K562 (cell line): ENCODE measurements around the gene NBEA. TPM values are rescaled to one million over a fixed set of nuclear protein-coding genes. Genes with fewer than 3 reads are reported as not detected.

Experiments used
- ARID2 ChIP-seq: fragments of 450-650 bp; IDR thresholded peaks from 2 replicates; pipeline ENCODE4 v1.6.1; 2017; ENCODE audit warnings: antibody characterized with exemption, mild to moderate bottlenecking
- CHD1 ChIP-seq: fragments of 200-600 bp; sonication (generic); IDR thresholded peaks from one replicate; pipeline ENCODE4 v1.6.1; 2012; ENCODE audit warnings: mild to moderate bottlenecking, moderate library complexity, low read length, inconsistent platforms
- DIDO1 ChIP-seq: fragments of 450-650 bp; IDR thresholded peaks from 2 replicates; pipeline ENCODE4 v1.6.1; 2016; ENCODE audit warnings: low read depth, missing biosample characterization, missing genetic modification characterization
- FOXA1 ChIP-seq: fragments of 450-650 bp; IDR thresholded peaks from 2 replicates; pipeline ENCODE4 v1.6.1; 2016; ENCODE audit warnings: mild to moderate bottlenecking, borderline replicate concordance
- HMGXB4 ChIP-seq: sonication (generic); formaldehyde crosslinking; IDR thresholded peaks from 2 replicates; pipeline ENCODE4 v1.8.1; 2023; ENCODE audit warnings: mild to moderate bottlenecking, missing genetic modification reagents
- HOXB6 ChIP-seq: fragments of 250-450 bp; sonication (Bioruptor Pico); IDR thresholded peaks from 2 replicates; pipeline ENCODE4 v1.5.1; 2022; ENCODE audit warnings: mild to moderate bottlenecking, borderline replicate concordance
- L3MBTL2 ChIP-seq: fragments of 450-650 bp; IDR thresholded peaks from 2 replicates; pipeline ENCODE4 v1.6.1; 2016; ENCODE audit warnings: mild to moderate bottlenecking, moderate library complexity
- MTA1 ChIP-seq: fragments of 450-650 bp; IDR thresholded peaks from 2 replicates; pipeline ENCODE4 v1.6.1; 2017; ENCODE audit warnings: borderline replicate concordance
- NELFE ChIP-seq: IDR thresholded peaks from 2 replicates; pipeline ENCODE4 v1.6.1; 2011; ENCODE audit warnings: mild to moderate bottlenecking; ENCODE audit not compliant: insufficient read depth, insufficient read length
- POLR2B ChIP-seq: fragments of 450-650 bp; IDR thresholded peaks from 2 replicates; pipeline ENCODE4 v1.6.1; 2018; ENCODE audit warnings: low read depth; ENCODE audit not compliant: partially characterized antibody
- RB1 ChIP-seq: fragments of 450-650 bp; IDR thresholded peaks from 2 replicates; pipeline ENCODE4 v1.6.1; 2017; ENCODE audit warnings: low read depth, mild to moderate bottlenecking
- SAFB2 ChIP-seq: fragments of 200-400 bp; formaldehyde crosslinking; IDR thresholded peaks from 2 replicates; pipeline ENCODE4 v1.6.1; 2018; ENCODE audit warnings: borderline replicate concordance, low read length, low read depth, moderate library complexity; ENCODE audit not compliant: severe bottlenecking
- SREBF2 ChIP-seq: sonication (generic); formaldehyde crosslinking; IDR thresholded peaks from 2 replicates; pipeline ENCODE4 v1.4.0; 2020; ENCODE audit warnings: mild to moderate bottlenecking, missing genetic modification reagents
- ZNF3 ChIP-seq: fragments of 250-450 bp; sonication (Bioruptor Pico); IDR thresholded peaks from 2 replicates; pipeline ENCODE4 v1.5.0; 2021; ENCODE audit warnings: mild to moderate bottlenecking, moderate library complexity
- ZNF584 ChIP-seq: fragments of 200-800 bp; sonication (Bioruptor generic); IDR thresholded peaks from 2 replicates; pipeline ENCODE4 v1.6.1; 2016; ENCODE audit warnings: low read depth, mild to moderate bottlenecking, missing genetic modification characterization, missing compliant biosample characterization
- ZNF707 ChIP-seq: fragments of 250-450 bp; sonication (Bioruptor Pico); conservative IDR thresholded peaks from 2 replicates; pipeline ENCODE4 v1.8.0; 2022; ENCODE audit warnings: inconsistent platforms, mild to moderate bottlenecking, moderate library complexity
- polyA plus RNA-seq, 8 experiments: library from polyadenylated mRNA; depleted of rRNA in 4 of 8; stranded (reverse) in 5 of 8; unstranded in 3 of 8; fragments of >200 nt; fragmentation: Nextera tagmentation in 2 of 8; fragmentation: Illumina TruSeq in 1 of 8; extraction: Ambion mirVana in 2 of 8; extraction: Trizol in 1 of 8; gene quantifications; 2 replicates each; pipeline versions ENCODE4 v1.2.1 to v1.2.3, GENCODE V29; 2011 to 2014; ENCODE audit warnings: inconsistent platforms in 1 of 8, missing spikeins in 1 of 8
- total RNA-seq, 7 experiments: library from RNA; depleted of rRNA in 6 of 7; stranded (reverse); fragments of >200 nt in 6 of 7; fragmentation: Illumina TruSeq in 2 of 7; extraction: Trizol in 2 of 7; gene quantifications; 2 replicates each; pipeline versions ENCODE4 v1.2.1 to v1.2.3, GENCODE V29; 2011 to 2021; ENCODE audit warnings: low replicate concordance in 1 of 7

Gene NBEA
- total and polyA plus RNA-seq, 9 of the 15 experiments (the other 6 are each of a cell fraction or from before 2014, with no cell fraction given) = 0.03 to 0.94 (median 0.05) TPM; not detected in 2

- TF ChIP-seq HMGXB4 (CRISPR knock-in tag) (no peak), ZNF584 (CRISPR knock-in tag) (no peak), FOXA1 (no peak), CHD1 (no peak), ZNF3 (CRISPR knock-in tag) (no peak), POLR2B (no peak), ZNF707 (CRISPR knock-in tag) (no peak), RB1 (no peak), SAFB2 (no peak), DIDO1 (tag) (no peak), MTA1 (no peak), L3MBTL2 (no peak), SREBF2 (no peak), HOXB6 (CRISPR knock-in tag) (no peak), NELFE (no peak), ARID2 (no peak)
Measured at GRCh38 chr13:35211949-35212348, 269.9 kb downstream of the NBEA start (continued).
